Suprapubic skin (tissue), 3 donors: ENCODE data around the gene ITGA1.

Experiments used
- CTCF ChIP-seq, 2 donors: fragments of 200-600 bp in 1 of 2; fragments of 450-650 bp in 1 of 2; sonication (generic) in 1 of 2; IDR thresholded peaks; one replicate each; pipeline ENCODE4 v1.5.1; 2016 to 2019; ENCODE audit warnings: antibody characterized with exemption in 2 of 2, mild to moderate bottlenecking in 1 of 2, moderate library complexity in 1 of 2
- EP300 ChIP-seq: sonication (generic); formaldehyde crosslinking; IDR thresholded peaks from one replicate; pipeline ENCODE4 v1.6.1; 2017; ENCODE audit warnings: antibody characterized with exemption

- TF ChIP-seq CTCF (IDR thresholded peaks at IDR 0.05) (no peak), EP300 (no peak)
These were observed 211.0 kb downstream of the ITGA1 start for GRCh38 chr5:52998552-52999313.
